PC-3 (cell line): ENCODE results near the gene TRIM52. TPM values are rescaled to one million over a fixed set of nuclear protein-coding genes. Genes with fewer than 3 reads are reported as not detected.
A peak's percentile ranks its signal among the peaks of the same experiment; 100 is the strongest.
"Not testable (repeated sequence)": the region's sequence is repeated elsewhere in the genome, so short reads cannot be mapped to it uniquely, and the experiment has no call there.

Experiments used
- ATAC-seq: fragments of 200-7000 bp; cut with Tn5 transposase; 2 replicates; pipeline ENCODE4 v1.9.1; 2020; ENCODE audit warnings: mild to moderate bottlenecking, moderate library complexity
- BruUV-seq: library from RNA; stranded (reverse); fragments of 400-500 nt; replicated peaks from 2 replicates; lab custom pipeline; 2021; lab: Mats Ljungman, UMichigan
- CTCF ChIA-PET: fragments of 300-600 bp; sonication (Branson Sonifier 250); formaldehyde crosslinking; loops from one replicate; lab custom pipeline; 2022; ENCODE audit warnings: antibody characterized with exemption; lab: Charles Lee
- POLR2A ChIA-PET: fragments of 300-600 bp; sonication (Branson Sonifier 250); formaldehyde crosslinking; loops from one replicate; lab custom pipeline; 2022; ENCODE audit warnings: antibody characterized with exemption; ENCODE audit not compliant: unreplicated experiment; lab: Charles Lee
- DNase-seq: peaks from one replicate; pipeline ENCODE4 v3.0.0-alpha.2; 2015
- H2AFZ ChIP-seq: fragments of 300-600 bp; sonication (generic); 2 replicates; pipeline ENCODE4 v1.6.0; 2016; ENCODE audit warnings: antibody characterized with exemption, low read length
- H3F3A ChIP-seq: fragments of 300-600 bp; sonication (generic); one replicate; pipeline ENCODE4 v1.6.0; 2017; ENCODE audit warnings: antibody characterized with exemption, low read length, control low read depth, mild to moderate bottlenecking; ENCODE audit not compliant: unreplicated experiment
- H3K27ac ChIP-seq: fragments of 300-600 bp; sonication (generic); 2 replicates; pipeline ENCODE4 v1.5.1; 2016; ENCODE audit warnings: mild to moderate bottlenecking, low read length
- H3K27me3 ChIP-seq: fragments of 300-600 bp; sonication (generic); 2 replicates; pipeline ENCODE4 v1.6.1; 2016; ENCODE audit warnings: low read length, mixed read lengths
- H3K36me3 ChIP-seq: fragments of 300-600 bp; sonication (generic); 2 replicates; pipeline ENCODE4 v1.6.1; 2016; ENCODE audit warnings: low read depth, mixed run types, low read length, mixed read lengths
- H3K4me1 ChIP-seq: fragments of 300-600 bp; sonication (generic); 2 replicates; pipeline ENCODE4 v1.5.1; 2016; ENCODE audit warnings: low read length; ENCODE audit not compliant: insufficient read depth
- H3K4me2 ChIP-seq: fragments of 300-600 bp; sonication (generic); 2 replicates; pipeline ENCODE4 v1.6.0; 2016; ENCODE audit warnings: low read length
- H3K4me3 ChIP-seq: fragments of 300-600 bp; sonication (generic); 2 replicates; pipeline ENCODE4 v1.5.1; 2016; ENCODE audit warnings: mild to moderate bottlenecking, low read length, mixed read lengths
- H3K79me2 ChIP-seq: fragments of 300-600 bp; sonication (generic); 2 replicates; pipeline ENCODE4 v1.6.1; 2017; ENCODE audit warnings: low read length, mixed read lengths
- H3K9ac ChIP-seq: fragments of 300-600 bp; sonication (generic); 2 replicates; pipeline ENCODE4 v1.6.0; 2016; ENCODE audit warnings: mild to moderate bottlenecking, low read length
- H3K9me2 ChIP-seq: fragments of 300-600 bp; sonication (generic); replicated peaks from 2 replicates; pipeline ENCODE4 v1.6.1; 2016; ENCODE audit warnings: mixed run types, low read length, mixed read lengths
- H3K9me3 ChIP-seq: fragments of 300-600 bp; sonication (generic); 2 replicates; pipeline ENCODE4 v1.6.1; 2016; ENCODE audit warnings: low read length, mixed read lengths
- H4K20me1 ChIP-seq: fragments of 300-600 bp; sonication (generic); 2 replicates; pipeline ENCODE4 v1.6.1; 2016; ENCODE audit warnings: low read length, mixed read lengths
- CTCF ChIP-seq: fragments of 300-600 bp; sonication (generic); conservative IDR thresholded peaks from 2 replicates; pipeline ENCODE4 v1.5.1; 2017; ENCODE audit warnings: antibody characterized with exemption, low read depth, mild to moderate bottlenecking, low read length
- EZH2 ChIP-seq: fragments of 300-600 bp; sonication (generic); IDR thresholded peaks from one replicate; pipeline ENCODE4 v1.6.1; 2017; ENCODE audit warnings: antibody characterized with exemption, mild to moderate bottlenecking, low read length; ENCODE audit not compliant: unreplicated experiment
- EZH2phosphoT487 ChIP-seq: fragments of 300-600 bp; sonication (generic); IDR thresholded peaks from 2 replicates; pipeline ENCODE4 v1.6.1; 2018; ENCODE audit warnings: mild to moderate bottlenecking, antibody characterized with exemption, low read length, borderline replicate concordance
- intact Hi-C: fragments of 100-400 bp; cut with micrococcal nuclease; formaldehyde crosslinking; loops from 2 replicates; pipeline ENCODE4 v1.9.0; 2023
- total RNA-seq: library from RNA; depleted of rRNA; stranded (reverse); fragments of >200 nt; gene quantifications from 2 replicates; pipeline ENCODE4 v1.2.3, GENCODE V29; 2014

TRIM52 gene
- total RNA-seq, 1 experiment from 2014 or later: 4.4 TPM

- no TSS peak for BruUV-seq
- Histone ChIP-seq H3K9ac (no peak overlapping the region), H3K9me2 (no peaks in the 10 kb centered on the region), H3K27ac (no peak overlapping the region), H2AFZ (no peak overlapping the region), H3K79me2 (no peaks in the 10 kb centered on the region), H3K9me3 (no peaks in the 10 kb centered on the region), H3K36me3 (no peaks in the 10 kb centered on the region), H4K20me1 (no peaks in the 10 kb centered on the region), H3F3A (no peaks in the 10 kb centered on the region), H3K27me3 (peaks cover 5% of the 10 kb centered on the region; the same call in 1 of the 2 replicates), H3K4me1 (no peaks in the 10 kb centered on the region), H3K4me2 (no peak overlapping the region), H3K4me3 (no peak overlapping the region)
- intact Hi-C loops: no loop called here
- TF ChIP-seq CTCF (no peak), EZH2phosphoT487 (no peak), EZH2 (no peak)
- ChIA-PET CTCF (no interaction called here), POLR2A (no interaction called here)
- DNase-seq (no peak), ATAC-seq (no peak)
Measured at GRCh38 chr5:181281984-181282316, 21.0 kb upstream of the TRIM52 start.

GRCh38 chr5:181281077-181281983, 20.4 kb upstream of the TRIM52 start:
- Histone ChIP-seq H3K4me3 (no peak overlapping the region), H3K4me2 (no peak overlapping the region), H4K20me1 (no peaks in the 10 kb centered on the region), H3F3A (no peaks in the 10 kb centered on the region), H3K79me2 (no peaks in the 10 kb centered on the region), H3K9me3 (no peaks in the 10 kb centered on the region), H2AFZ (no peak overlapping the region), H3K9me2 (no peaks in the 10 kb centered on the region), H3K36me3 (no peaks in the 10 kb centered on the region), H3K27ac (no peak overlapping the region), H3K9ac (no peak overlapping the region), H3K27me3 (peaks cover 5% of the 10 kb centered on the region; the same call in 1 of the 2 replicates), H3K4me1 (no peaks in the 10 kb centered on the region)
- TF ChIP-seq EZH2 (no peak), CTCF (no peak), EZH2phosphoT487 (no peak)
- DNase-seq: no peak
- ATAC-seq: no peak
- intact Hi-C loops: no loop called here
- ChIA-PET CTCF (no interaction called here), POLR2A (no interaction called here)
- BruUV-seq: no TSS peak

GRCh38 chr5:181280251-181280762, 19.4 kb upstream of the TRIM52 start:
- DNase-seq: no peak
- Histone ChIP-seq H3F3A (no peaks in the 10 kb centered on the region), H3K9ac (no peak overlapping the region), H3K4me2 (no peak overlapping the region), H3K79me2 (no peaks in the 10 kb centered on the region), H3K4me1 (no peaks in the 10 kb centered on the region), H3K9me3 (no peaks in the 10 kb centered on the region), H3K36me3 (no peaks in the 10 kb centered on the region), H3K9me2 (no peaks in the 10 kb centered on the region), H4K20me1 (no peaks in the 10 kb centered on the region), H3K27me3 (peaks cover 5% of the 10 kb centered on the region; the same call in 1 of the 2 replicates), H2AFZ (no peak overlapping the region), H3K27ac (no peak overlapping the region), H3K4me3 (no peak overlapping the region)
- POLR2A ChIA-PET: no interaction called here
- no peak for ATAC-seq
- no TSS peak for BruUV-seq
- intact Hi-C loops: no loop called here
- CTCF ChIA-PET: no interaction called here
- TF ChIP-seq EZH2 (no peak), EZH2phosphoT487 (no peak), CTCF (no peak)

GRCh38 chr5:181273433-181273744, 12.4 kb upstream of the TRIM52 start:
- CTCF ChIA-PET: interaction anchor here (0.6 kb wide), 1 partner anchor 22 kb away, joined by 4 read pairs; no protein-coding TSS in a partner anchor
- H3K79me2 ChIP-seq, H3K9me2 ChIP-seq, H3K27ac ChIP-seq, H3K27me3 ChIP-seq, H2AFZ ChIP-seq, BruUV-seq, H3K4me1 ChIP-seq, H4K20me1 ChIP-seq, H3K9me3 ChIP-seq, H3K9ac ChIP-seq, intact Hi-C loops, H3K4me3 ChIP-seq, H3K36me3 ChIP-seq, POLR2A ChIA-PET, H3F3A ChIP-seq: not testable (repeated sequence)
- DNase-seq (peak; percentile 39), ATAC-seq (peak; percentile 66)
- peak overlapping the region; percentile 31; the same call in 1 of the 2 replicates for H3K4me2 ChIP-seq
